Heart left ventricle (tissue), 13 donors: ENCODE measurements around the gene ANTKMT.

ENCODE experiments used
- CTCF ChIP-seq, 12 donors: fragments of 200-600 bp; sonication (generic) in 4 of 12; IDR thresholded peaks; one replicate each; pipeline versions ENCODE4 v1.5.0 to v1.8.0; 2018 to 2022; ENCODE audit warnings: antibody characterized with exemption in 12 of 12, mild to moderate bottlenecking in 5 of 12
- POLR2A ChIP-seq, 2 donors: fragments of 450-650 bp; IDR thresholded peaks; one replicate each; pipeline ENCODE4 v1.6.1; 2017; ENCODE audit warnings: antibody characterized with exemption in 2 of 2, mild to moderate bottlenecking in 2 of 2, moderate library complexity in 2 of 2
- donor health status: ischemic (EF 13 %, LVEDD 7.1; RV severe dilation, severe dysfunction).
- donor health status: DM: no; HTN: yes; CAD: no.
- donor health status: DM: no; HTN: no; CAD: no.
- donor health status: ischemic (EF 25% LVEDD 6.9; RV normal size, moderate dysfunction).
- donor health status: ischemic (EF 25% LVEDD 5.7; RV mildly dilated, moderate dysfunction).
- donor health status: ischemic (EF 35%, LVEDD 5.7; RV mildly dilated, moderate dysfunction).
- donor health status: nonischemic (EF 11% LVEDD 7.7; RV severe dilation, severe dysfunction).
- donor health status: DM: yes; HTN: yes; CAD: no.
- donor health status: PGD.
- donor health status: ischemic (EF 29% LVEDD 5.4; RV normal size, mild dysfunction).
- donor health status: nonischemic (EF 23%, LVEDD 6.1; RV moderate dilation, normal function).

DNA sequence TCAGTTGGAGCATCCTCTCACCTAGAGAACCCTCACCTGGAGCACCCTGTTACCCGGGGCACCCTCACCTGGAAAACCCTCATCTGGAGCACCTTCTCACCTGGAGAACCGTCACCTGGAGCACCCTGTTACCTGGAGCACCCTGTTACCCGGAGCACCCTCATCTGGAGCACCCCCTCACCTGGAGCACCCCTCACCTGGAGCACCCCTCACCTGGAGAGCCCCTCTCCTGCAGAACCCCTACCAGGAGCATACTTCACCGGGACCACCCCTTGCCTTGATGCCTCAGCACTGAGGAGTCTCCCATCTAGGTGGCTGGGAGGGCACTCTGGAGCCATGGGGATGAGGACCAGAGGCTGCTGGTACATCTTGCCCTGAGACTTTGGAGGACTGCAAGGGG lies 12.0 kb upstream of the ANTKMT start:
- TF ChIP-seq CTCF (IDR thresholded peaks at IDR 0.05), result no peak
- TF ChIP-seq POLR2A (IDR thresholded peaks at IDR 0.05), result no peak
